IPS-18a (cell line): Measurements from ENCODE around the gene FAM107B.

Experiments
- H3K27ac ChIP-seq: one replicate; pipeline ENCODE4 v1.5.1; 2013; ENCODE audit warnings: low read length
- H3K27me3 ChIP-seq: one replicate; pipeline ENCODE4 v1.6.1; 2013; ENCODE audit warnings: mild to moderate bottlenecking, low read length; ENCODE audit not compliant: control insufficient read depth, insufficient read depth
- H3K36me3 ChIP-seq: one replicate; pipeline ENCODE4 v1.6.1; 2013; ENCODE audit warnings: low read depth, low read length; ENCODE audit not compliant: control insufficient read depth
- H3K4me1 ChIP-seq: one replicate; pipeline ENCODE4 v1.6.1; 2013; ENCODE audit warnings: low read depth, low read length; ENCODE audit not compliant: control insufficient read depth
- H3K4me3 ChIP-seq: one replicate; pipeline ENCODE4 v1.5.1; 2013; ENCODE audit warnings: low read length
- H3K9ac ChIP-seq: one replicate; pipeline ENCODE4 v1.6.1; 2013; ENCODE audit warnings: mild to moderate bottlenecking, low read length, moderate library complexity
- H3K9me3 ChIP-seq: one replicate; pipeline ENCODE4 v1.6.1; 2013; ENCODE audit warnings: low read depth, low read length; ENCODE audit not compliant: control insufficient read depth

Gene FAM107B

DNA sequence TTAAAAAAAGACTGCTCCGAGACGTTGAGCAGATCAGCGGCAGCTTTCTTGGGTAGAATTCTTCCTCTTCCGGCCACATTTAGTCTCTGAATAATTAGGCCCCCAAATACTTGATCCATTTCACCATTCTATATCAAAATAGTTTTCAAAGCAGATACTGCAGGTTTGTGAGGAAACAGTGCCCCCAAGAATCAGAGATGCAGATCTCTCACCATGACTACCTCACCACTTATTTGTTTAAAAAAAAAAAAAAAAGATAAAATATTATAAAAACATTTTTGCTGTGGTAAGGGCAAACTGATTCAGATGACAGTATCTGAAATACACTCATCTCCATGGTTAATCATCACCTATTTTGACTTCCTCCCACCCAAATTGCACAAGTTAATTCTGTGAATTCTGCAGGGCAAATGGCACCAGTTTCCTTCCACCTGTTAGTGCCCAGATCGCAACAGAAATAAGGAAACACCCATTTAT, 210.4 kb downstream of the FAM107B start:
- H3K9ac ChIP-seq, result no peak overlapping the region

DNA sequence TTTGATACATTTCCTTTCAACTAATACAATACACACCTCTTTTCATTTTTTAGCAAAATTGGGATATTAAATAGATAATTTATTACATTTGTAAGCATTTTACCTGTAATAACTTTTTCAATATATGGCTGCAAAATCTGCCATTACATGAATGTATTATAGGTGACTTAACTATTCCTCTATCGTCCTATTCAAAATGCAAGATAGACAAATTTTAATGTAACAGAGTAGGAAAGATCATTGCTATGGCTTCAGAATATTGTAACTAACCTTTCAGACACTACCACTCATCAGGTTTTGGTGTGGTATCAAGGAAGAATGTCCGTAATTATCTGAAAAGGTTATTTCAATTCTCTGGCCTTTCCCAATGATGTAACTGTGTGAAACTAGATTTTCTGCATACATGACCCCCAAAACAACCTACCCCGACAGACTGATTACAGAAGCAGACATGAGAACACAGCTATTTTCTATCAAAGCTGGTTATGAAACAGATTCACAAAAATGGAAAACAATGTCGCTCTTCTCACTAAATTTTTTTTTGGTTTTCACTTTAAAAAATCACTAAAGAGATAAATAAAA, 211.2 kb downstream of the FAM107B start:
- Histone ChIP-seq H3K4me1 (peaks cover 3% of the 10 kb centered on the region), H3K27ac (no peak overlapping the region), H3K27me3 (no peaks in the 10 kb centered on the region)

More for the DNA sequence above, 210.4 kb downstream of the FAM107B start:
- Histone ChIP-seq H3K4me3 (no peak overlapping the region), H3K4me1 (peaks cover 3% of the 10 kb centered on the region), H3K36me3 (no peaks in the 10 kb centered on the region), H3K9me3 (no peaks in the 10 kb centered on the region), H3K27me3 (no peaks in the 10 kb centered on the region), H3K27ac (no peak overlapping the region)

DNA sequence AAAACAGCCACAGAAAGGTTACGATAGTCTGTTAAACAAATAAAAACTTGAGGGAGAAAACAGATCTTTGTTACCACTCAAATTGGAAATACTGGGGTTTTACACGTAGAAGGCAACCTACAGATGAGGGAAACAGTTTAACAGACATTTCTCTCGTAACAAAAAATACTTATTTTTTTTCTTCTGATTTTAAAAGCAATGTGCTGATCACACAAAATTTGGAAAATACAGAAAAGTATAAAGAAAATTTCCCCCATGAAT, 211.7 kb downstream of the FAM107B start:
- H3K27ac ChIP-seq, result no peak overlapping the region
- no peak overlapping the region for H3K4me3 ChIP-seq
- no peaks in the 10 kb centered on the region for H3K36me3 ChIP-seq
- no peaks in the 10 kb centered on the region for H3K27me3 ChIP-seq
- H3K4me1 ChIP-seq, result peaks cover 3% of the 10 kb centered on the region
- no peaks in the 10 kb centered on the region for H3K9me3 ChIP-seq
- H3K9ac ChIP-seq, result no peak overlapping the region

More for the DNA sequence above, 211.2 kb downstream of the FAM107B start:
- Histone ChIP-seq H3K4me3 (no peak overlapping the region), H3K36me3 (no peaks in the 10 kb centered on the region), H3K9ac (no peak overlapping the region), H3K9me3 (no peaks in the 10 kb centered on the region)

DNA sequence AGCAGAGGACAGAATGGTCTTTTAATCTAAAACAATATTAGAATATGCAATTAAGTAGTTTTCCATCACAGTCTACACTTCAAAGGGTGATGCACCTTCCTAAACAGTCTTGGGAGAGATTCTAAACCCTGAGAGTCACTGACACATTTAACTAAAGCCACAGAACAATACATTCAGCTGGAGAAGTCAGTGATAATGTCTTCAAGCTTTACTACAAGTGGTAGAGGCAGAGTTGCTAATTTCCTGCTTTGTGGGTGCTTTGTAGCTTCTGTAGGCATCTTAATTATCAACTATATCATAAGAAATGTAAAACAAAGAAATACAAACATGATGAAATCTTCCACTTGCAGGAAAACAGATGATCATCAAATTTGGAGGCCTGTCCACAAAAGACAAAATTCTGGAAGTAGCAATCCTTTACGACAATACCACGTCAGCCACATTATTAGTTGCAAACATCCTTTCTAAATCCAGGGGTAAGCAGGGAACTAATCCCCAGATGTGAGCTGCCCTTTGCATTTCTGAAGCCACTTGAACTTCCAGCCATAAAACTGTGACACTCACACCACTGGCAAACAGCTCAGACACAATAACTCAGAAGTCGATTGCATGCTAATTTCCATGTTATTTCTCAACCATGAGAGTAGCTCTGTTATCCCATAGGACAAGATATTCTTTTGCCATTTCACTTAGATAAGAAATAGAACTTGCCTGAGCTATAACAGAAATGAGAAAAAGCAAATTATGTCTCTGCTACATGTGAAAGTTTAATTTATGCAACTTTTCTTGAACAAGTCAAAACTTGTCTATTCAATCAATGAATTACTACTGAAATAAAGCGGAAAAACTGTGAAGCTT, 212.2 kb downstream of the FAM107B start:
- Histone ChIP-seq H3K36me3 (no peaks in the 10 kb centered on the region), H3K4me1 (peaks cover 3% of the 10 kb centered on the region), H3K4me3 (no peak overlapping the region), H3K9me3 (no peaks in the 10 kb centered on the region), H3K27ac (no peak overlapping the region), H3K27me3 (no peaks in the 10 kb centered on the region), H3K9ac (no peak overlapping the region)

DNA sequence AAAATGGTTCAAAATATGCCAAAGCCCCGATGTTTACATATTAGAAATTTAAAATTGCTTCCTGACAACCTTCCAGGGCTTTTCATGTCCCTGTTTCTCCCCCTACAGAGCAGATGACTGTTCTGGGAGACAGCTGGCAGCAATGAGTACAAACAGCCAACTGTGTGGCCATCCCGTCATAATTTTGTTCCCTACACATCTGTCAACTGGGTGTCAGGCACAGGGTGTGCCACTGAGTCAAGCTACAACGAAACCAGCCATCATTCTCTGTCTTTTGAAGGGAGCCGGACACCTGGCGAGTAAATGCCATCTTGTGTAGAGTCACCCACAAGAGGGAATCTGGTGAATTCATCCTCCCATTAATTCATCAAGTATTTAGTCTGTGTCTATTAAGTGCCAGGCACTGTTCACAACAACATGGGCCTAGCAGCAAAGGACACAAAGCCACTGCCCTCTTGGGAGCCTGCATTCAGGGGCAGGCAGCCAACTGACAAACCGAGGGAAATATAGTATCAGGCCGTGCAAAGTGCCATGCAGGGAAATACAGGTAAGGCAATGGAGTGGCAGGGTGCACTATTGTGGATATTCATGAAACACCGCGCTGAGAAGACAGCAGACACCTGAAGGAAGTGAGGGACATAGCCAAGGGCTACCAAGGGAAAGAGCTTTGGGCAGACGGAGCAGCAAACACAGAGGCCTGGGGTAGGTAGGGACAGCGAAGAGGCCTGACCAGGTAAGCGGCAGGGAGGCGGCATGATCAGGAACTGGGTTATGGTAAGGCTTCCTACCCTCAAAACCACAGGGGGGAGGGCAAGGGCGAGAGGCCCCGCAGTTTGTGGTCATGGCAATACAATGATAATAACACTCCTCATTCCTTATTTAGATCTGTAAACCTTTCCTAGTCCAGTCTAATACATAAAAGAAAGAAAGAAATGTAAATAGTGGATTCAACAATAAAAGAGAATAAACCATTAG, 213.6 kb downstream of the FAM107B start:
- no peaks in the 10 kb centered on the region for H3K9me3 ChIP-seq
- H3K4me1 ChIP-seq, result peaks cover 6% of the 10 kb centered on the region
- H3K27me3 ChIP-seq, result no peaks in the 10 kb centered on the region
- H3K9ac ChIP-seq, result no peak overlapping the region
- no peak overlapping the region for H3K27ac ChIP-seq
- no peak overlapping the region for H3K4me3 ChIP-seq
- no peaks in the 10 kb centered on the region for H3K36me3 ChIP-seq

DNA sequence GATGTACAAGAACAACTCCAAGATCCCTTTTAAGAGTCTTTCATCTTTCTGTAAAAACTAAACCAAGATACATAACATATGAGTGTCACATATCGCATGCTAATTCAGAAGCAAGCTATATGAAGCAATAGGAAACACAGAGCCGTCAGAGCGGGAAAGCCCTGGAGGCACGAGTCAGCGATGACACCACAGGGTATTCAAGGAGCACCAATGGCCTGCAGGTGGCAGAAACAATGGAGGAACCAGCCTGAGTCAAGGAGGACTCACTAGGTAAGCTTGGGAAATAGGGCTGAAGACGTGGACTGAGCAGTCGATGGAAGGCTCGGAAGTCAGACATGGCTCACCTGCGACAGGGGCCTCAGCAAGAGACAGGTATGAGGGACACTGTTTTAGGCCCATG, 214.4 kb downstream of the FAM107B start:
- Histone ChIP-seq H3K27me3 (no peaks in the 10 kb centered on the region), H3K27ac (no peak overlapping the region), H3K4me1 (peaks cover 14% of the 10 kb centered on the region), H3K36me3 (no peaks in the 10 kb centered on the region), H3K9ac (no peak overlapping the region), H3K9me3 (no peaks in the 10 kb centered on the region), H3K4me3 (no peak overlapping the region)

DNA sequence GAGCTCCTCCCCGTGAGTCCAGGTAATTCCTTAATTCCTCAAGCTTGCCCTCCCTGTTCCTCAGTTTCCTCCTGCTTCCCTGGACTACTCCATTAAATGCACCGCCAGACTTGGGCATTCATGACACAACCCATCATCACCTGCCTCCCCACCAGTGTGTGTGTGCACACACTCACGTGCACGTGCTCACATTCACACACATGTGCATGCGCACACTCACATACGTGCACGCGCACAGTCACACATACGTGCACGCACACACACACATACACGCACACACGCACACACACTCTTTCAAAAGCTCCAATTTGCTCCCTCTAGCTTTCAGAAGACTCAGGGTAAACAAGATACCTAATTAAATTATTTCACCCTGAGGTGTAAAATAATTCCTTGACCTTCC, 216.7 kb downstream of the FAM107B start:
- Histone ChIP-seq H3K27ac (no peak overlapping the region), H3K27me3 (no peaks in the 10 kb centered on the region), H3K9me3 (no peaks in the 10 kb centered on the region), H3K4me3 (no peak overlapping the region), H3K9ac (no peak overlapping the region), H3K4me1 (peaks cover 14% of the 10 kb centered on the region), H3K36me3 (no peaks in the 10 kb centered on the region)

DNA sequence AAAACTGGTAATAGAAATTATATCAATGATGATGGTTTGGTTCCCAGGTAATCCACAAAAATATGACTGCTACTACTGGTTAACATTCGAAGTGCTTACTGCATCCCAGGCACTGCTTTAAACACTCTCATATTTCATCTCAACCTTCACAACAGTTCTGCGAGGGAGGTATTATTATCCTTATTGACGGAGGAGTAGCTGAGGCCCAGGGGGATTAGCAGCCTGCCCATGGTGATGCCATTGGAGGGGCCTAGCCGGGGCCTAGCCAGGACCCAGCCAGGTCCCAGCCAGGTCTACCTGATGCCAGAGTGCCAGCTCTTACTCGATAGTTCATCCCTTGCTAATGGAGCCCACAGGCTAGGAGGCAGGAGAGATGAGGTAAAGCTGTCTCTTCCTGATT, 217.1 kb downstream of the FAM107B start:
- H3K27ac ChIP-seq, result no peak overlapping the region
- H3K4me3 ChIP-seq, result no peak overlapping the region
- H3K4me1 ChIP-seq, result peaks cover 11% of the 10 kb centered on the region
- no peak overlapping the region for H3K9ac ChIP-seq
- no peaks in the 10 kb centered on the region for H3K27me3 ChIP-seq
- no peaks in the 10 kb centered on the region for H3K36me3 ChIP-seq
- H3K9me3 ChIP-seq, result no peaks in the 10 kb centered on the region

DNA sequence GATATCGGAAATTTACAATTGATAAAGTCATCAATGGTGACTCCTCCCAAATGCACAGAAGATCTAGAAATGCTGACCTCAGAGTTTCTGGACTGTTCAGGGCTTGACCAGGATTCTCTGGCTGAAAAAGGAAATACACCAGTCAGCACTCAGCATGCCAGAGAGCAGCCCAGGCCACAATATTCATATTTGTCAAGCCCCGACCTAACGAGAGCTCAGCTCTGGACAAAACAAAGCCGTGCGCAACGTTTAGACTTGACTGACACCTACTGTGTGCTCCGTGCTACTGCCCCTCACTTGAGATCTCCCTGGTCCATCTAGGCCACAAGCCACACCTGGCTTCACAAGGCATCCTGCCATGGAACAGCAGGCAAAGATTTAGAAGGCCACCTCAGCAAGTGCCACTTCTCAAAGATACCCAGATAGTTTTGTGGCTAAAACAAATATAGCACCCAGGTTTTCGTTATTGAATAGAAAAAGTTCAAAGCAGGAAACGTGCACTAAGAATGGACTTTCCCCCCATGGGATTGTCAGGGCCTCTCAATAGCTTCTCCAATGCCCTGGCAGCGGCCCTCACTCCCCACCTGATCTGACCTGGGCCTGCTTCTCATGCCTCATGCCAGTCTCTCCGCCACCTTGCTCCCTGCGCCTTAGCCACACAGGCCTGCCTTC, 218.3 kb downstream of the FAM107B start:
- H3K36me3 ChIP-seq, result no peaks in the 10 kb centered on the region
- no peaks in the 10 kb centered on the region for H3K27me3 ChIP-seq
- H3K27ac ChIP-seq, result no peak overlapping the region
- H3K9me3 ChIP-seq, result no peaks in the 10 kb centered on the region
- H3K4me1 ChIP-seq, result peaks cover 11% of the 10 kb centered on the region
- H3K4me3 ChIP-seq, result no peak overlapping the region
- no peak overlapping the region for H3K9ac ChIP-seq

DNA sequence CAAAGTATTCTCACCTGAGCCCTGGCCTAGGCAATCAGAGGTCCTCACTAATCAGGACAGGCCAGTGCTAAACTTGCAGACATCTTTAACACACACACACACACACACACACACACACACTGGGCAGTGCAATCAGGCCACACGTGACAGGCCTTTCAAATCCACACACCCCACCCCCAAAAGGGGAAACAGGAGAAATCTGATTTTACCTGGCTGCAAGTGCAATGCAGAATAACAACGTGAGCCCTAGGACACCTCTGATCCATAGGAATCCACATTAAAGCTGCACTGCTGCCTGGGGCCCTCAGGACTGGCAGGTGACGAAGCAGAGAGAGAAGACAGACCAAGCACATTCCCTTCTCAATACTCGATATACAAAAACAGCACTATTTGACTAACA, 218.9 kb downstream of the FAM107B start:
- Histone ChIP-seq H3K27ac (no peak overlapping the region), H3K9ac (no peak overlapping the region)

More for the DNA sequence above, 218.9 kb downstream of the FAM107B start:
- Histone ChIP-seq H3K4me1 (peaks cover 11% of the 10 kb centered on the region), H3K4me3 (no peak overlapping the region), H3K36me3 (no peaks in the 10 kb centered on the region), H3K27me3 (no peaks in the 10 kb centered on the region), H3K9me3 (no peaks in the 10 kb centered on the region)
